Panc1 (cell line): ENCODE measurements around the gene NPW. TPM values are rescaled to one million over a fixed set of nuclear protein-coding genes. Genes with fewer than 3 reads are reported as not detected.

Source experiments
- ATAC-seq: fragments of 200-7000 bp; cut with Tn5 transposase; 2 replicates; pipeline ENCODE4 v1.9.1; 2020; ENCODE audit warnings: mild to moderate bottlenecking, moderate library complexity
- BruUV-seq: library from RNA; stranded (reverse); fragments of 400-500 nt; replicated peaks from 2 replicates; lab custom pipeline; 2021; lab: Mats Ljungman, UMichigan
- CTCF ChIA-PET: fragments of 300-600 bp; sonication (Branson Sonifier 250); formaldehyde crosslinking; loops from one replicate; lab custom pipeline; 2022; ENCODE audit warnings: antibody characterized with exemption; lab: Charles Lee
- POLR2A ChIA-PET: fragments of 300-600 bp; sonication (Branson Sonifier 250); formaldehyde crosslinking; loops from one replicate; lab custom pipeline; 2022; ENCODE audit warnings: antibody characterized with exemption; lab: Charles Lee
- DNase-seq: peaks from one replicate; pipeline ENCODE4 v3.0.0-alpha.2; 2010; ENCODE audit warnings: low read depth, low spot score
- H3K27ac ChIP-seq: 2 replicates; pipeline ENCODE4 v1.5.1; 2011; ENCODE audit warnings: mild to moderate bottlenecking, low read length, inconsistent platforms
- H3K27me3 ChIP-seq: fragments of 200-500 bp; sonication (Bioruptor generic); 2 replicates; pipeline ENCODE4 v1.6.0; 2014; ENCODE audit warnings: low read length, inconsistent platforms; ENCODE audit not compliant: control insufficient read depth, insufficient read depth
- H3K36me3 ChIP-seq: fragments of 200-500 bp; sonication (Bioruptor generic); 2 replicates; pipeline ENCODE4 v1.5.1; 2014; ENCODE audit warnings: inconsistent platforms, mild to moderate bottlenecking, low read length, moderate library complexity; ENCODE audit not compliant: control insufficient read depth, insufficient read depth
- H3K4me1 ChIP-seq: 2 replicates; pipeline ENCODE4 v1.5.1; 2011; ENCODE audit warnings: inconsistent platforms, mild to moderate bottlenecking, low read length, moderate library complexity; ENCODE audit not compliant: control insufficient read depth, insufficient read depth
- H3K4me3 ChIP-seq, 2 experiments: 2 replicates each; pipeline ENCODE4 v1.5.1; 2011 to 2012; ENCODE audit warnings: low read depth in 2 of 2, low read length in 2 of 2, mild to moderate bottlenecking in 2 of 2, inconsistent platforms in 1 of 2, moderate library complexity in 1 of 2
- H3K9me3 ChIP-seq: fragments of 200-500 bp; sonication (Bioruptor generic); 2 replicates; pipeline ENCODE4 v1.5.1; 2014; ENCODE audit warnings: low read depth, mild to moderate bottlenecking, inconsistent platforms, low read length, moderate library complexity; ENCODE audit not compliant: control insufficient read depth, insufficient read depth
- CTCF ChIP-seq: fragments of 450-650 bp; IDR thresholded peaks from 2 replicates; pipeline ENCODE4 v1.5.1; 2017; ENCODE audit warnings: mild to moderate bottlenecking
- POLR2AphosphoS5 ChIP-seq: IDR thresholded peaks from 2 replicates; pipeline ENCODE4 v1.6.1; 2012; ENCODE audit warnings: mild to moderate bottlenecking, low read depth, low read length, moderate library complexity
- SIN3A ChIP-seq: IDR thresholded peaks from 2 replicates; pipeline ENCODE4 v1.6.1; 2012; ENCODE audit warnings: low read depth, mild to moderate bottlenecking, low read length, moderate library complexity, borderline replicate concordance; ENCODE audit not compliant: insufficient read depth
- TCF7L2 ChIP-seq: IDR thresholded peaks from 2 replicates; pipeline ENCODE4 v1.6.1; 2011; ENCODE audit warnings: mild to moderate bottlenecking, low read depth, low read length, inconsistent platforms
- in situ Hi-C: cut with HindIII; loops from 2 replicates; pipeline ENCODE4 v1.10.0; 2016; ENCODE audit warnings: low sequenced_read_pairs, low pct_unique_long_range_greater_than_20kb
- intact Hi-C: fragments of 100-400 bp; cut with micrococcal nuclease; formaldehyde crosslinking; loops from one replicate; pipeline ENCODE4 v1.10.0; 2022; ENCODE audit not compliant: unreplicated experiment
- total RNA-seq: library from RNA; stranded (reverse); gene quantifications from one replicate; pipeline ENCODE4 v1.2.1, GENCODE V29; 2021; ENCODE audit not compliant: unreplicated experiment
- TF ChIP-seq, protein P1 (sequence below), 2 experiments: IDR thresholded peaks; 2 replicates each; pipeline ENCODE4 v1.6.1; 2011 to 2012; ENCODE audit warnings: low read depth in 2 of 2, control low read depth in 1 of 2, low read length in 1 of 2, mild to moderate bottlenecking in 1 of 2, moderate library complexity in 1 of 2; ENCODE audit not compliant: insufficient read depth in 1 of 2

Gene NPW
- total RNA-seq, 1 experiment from 2014 or later = 15.3 TPM

GRCh38 chr16:2039274-2040031 lies 19.9 kb downstream of the NPW start:
- Histone ChIP-seq H3K4me3 (no peak overlapping the region), H3K4me1 (peaks cover 70% of the 10 kb centered on the region), H3K27ac (peak overlapping the region; percentile 82), H3K9me3 (no peaks in the 10 kb centered on the region), H3K36me3 (no peaks in the 10 kb centered on the region), H3K27me3 (no peaks in the 10 kb centered on the region)
- intact Hi-C loops = no loop called here
- BruUV-seq = no TSS peak
- ChIA-PET POLR2A (interaction anchor here (0.9 kb wide), 1 partner anchor 113 kb away, joined by 8 read pairs; no protein-coding TSS in a partner anchor), CTCF (interaction anchor here (0.7 kb wide), 1 partner anchor 270 kb away, joined by 3 read pairs; no protein-coding TSS in a partner anchor)
- in situ Hi-C loops = no loop called here
- TF ChIP-seq SIN3A (no peak; the same call in 1 of the 2 replicates), CTCF (no peak), POLR2AphosphoS5 (peak; percentile 63; the same call in 1 of the 2 replicates), TCF7L2 (peak; percentile 34; the same call in 1 of the 2 replicates)
- TF ChIP-seq, protein P1, sequence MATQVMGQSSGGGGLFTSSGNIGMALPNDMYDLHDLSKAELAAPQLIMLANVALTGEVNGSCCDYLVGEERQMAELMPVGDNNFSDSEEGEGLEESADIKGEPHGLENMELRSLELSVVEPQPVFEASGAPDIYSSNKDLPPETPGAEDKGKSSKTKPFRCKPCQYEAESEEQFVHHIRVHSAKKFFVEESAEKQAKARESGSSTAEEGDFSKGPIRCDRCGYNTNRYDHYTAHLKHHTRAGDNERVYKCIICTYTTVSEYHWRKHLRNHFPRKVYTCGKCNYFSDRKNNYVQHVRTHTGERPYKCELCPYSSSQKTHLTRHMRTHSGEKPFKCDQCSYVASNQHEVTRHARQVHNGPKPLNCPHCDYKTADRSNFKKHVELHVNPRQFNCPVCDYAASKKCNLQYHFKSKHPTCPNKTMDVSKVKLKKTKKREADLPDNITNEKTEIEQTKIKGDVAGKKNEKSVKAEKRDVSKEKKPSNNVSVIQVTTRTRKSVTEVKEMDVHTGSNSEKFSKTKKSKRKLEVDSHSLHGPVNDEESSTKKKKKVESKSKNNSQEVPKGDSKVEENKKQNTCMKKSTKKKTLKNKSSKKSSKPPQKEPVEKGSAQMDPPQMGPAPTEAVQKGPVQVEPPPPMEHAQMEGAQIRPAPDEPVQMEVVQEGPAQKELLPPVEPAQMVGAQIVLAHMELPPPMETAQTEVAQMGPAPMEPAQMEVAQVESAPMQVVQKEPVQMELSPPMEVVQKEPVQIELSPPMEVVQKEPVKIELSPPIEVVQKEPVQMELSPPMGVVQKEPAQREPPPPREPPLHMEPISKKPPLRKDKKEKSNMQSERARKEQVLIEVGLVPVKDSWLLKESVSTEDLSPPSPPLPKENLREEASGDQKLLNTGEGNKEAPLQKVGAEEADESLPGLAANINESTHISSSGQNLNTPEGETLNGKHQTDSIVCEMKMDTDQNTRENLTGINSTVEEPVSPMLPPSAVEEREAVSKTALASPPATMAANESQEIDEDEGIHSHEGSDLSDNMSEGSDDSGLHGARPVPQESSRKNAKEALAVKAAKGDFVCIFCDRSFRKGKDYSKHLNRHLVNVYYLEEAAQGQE (IDR thresholded peaks at IDR 0.05; ENCODE audit: insufficient read depth in 1 of 2, low read depth in 2 of 2, low read length in 1 of 2) = no peak
- ATAC-seq = peak; percentile 24
- DNase-seq = no peak

DNA sequence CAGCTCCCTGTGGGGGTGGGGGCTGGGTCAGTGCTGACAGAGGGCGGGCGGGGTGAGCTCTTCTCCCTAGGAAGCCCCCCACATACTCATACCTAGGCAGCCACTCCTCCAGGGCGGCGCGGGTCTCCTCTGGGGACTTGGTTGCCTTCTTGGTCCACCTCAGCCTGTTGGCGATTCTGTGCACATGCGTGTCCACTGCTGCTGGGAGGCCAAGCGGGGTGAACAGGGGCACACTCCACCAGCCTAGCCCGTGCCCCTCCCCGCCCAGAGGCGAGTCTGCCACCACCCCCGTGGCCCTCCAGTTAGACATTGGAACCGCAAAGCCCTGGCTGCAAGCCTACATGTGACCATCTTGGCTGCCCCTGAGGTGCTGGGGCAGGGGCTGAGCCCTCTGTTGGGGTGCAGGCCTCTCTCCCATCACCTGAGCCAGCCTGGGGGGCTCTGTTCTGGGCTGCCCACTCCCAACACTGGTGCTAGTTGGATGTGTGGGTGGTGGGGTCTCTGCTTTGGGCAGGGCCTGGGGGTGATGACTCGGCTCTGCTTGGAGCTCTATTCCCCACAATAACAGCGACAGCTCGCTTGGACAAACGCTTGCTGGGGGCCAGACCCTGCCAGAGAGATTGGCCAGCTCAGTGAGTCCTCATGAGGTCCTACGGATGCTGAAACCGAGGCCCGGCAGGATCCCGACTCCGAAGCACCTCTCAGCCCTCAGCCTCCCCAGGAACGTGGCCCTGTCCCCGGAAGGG lies 20.6 kb downstream of the NPW start:
- intact Hi-C loops = no loop called here

More for the DNA sequence above, 20.6 kb downstream of the NPW start:
- H3K27me3 ChIP-seq = no peaks in the 10 kb centered on the region
- BruUV-seq = no TSS peak
- ATAC-seq (peak; percentile 9), DNase-seq (no peak)
- H3K27ac ChIP-seq = peak overlapping the region; percentile 82
- H3K4me3 ChIP-seq = no peak overlapping the region
- POLR2A ChIA-PET = interaction anchor here (0.9 kb wide), 1 partner anchor 112 kb away, joined by 8 read pairs; no protein-coding TSS in a partner anchor
- no peaks in the 10 kb centered on the region for H3K9me3 ChIP-seq
- no peaks in the 10 kb centered on the region for H3K36me3 ChIP-seq
- in situ Hi-C loops = no loop called here
- peaks cover 63% of the 10 kb centered on the region for H3K4me1 ChIP-seq
- no peak for TF ChIP-seq CTCF
- no peak for TF ChIP-seq TCF7L2
- TF ChIP-seq, protein P1 (IDR thresholded peaks at IDR 0.05; ENCODE audit: insufficient read depth in 1 of 2, low read depth in 2 of 2, low read length in 1 of 2) = no peak
- TF ChIP-seq POLR2AphosphoS5 = no peak; the same call in 1 of the 2 replicates
- TF ChIP-seq SIN3A = no peak
- CTCF ChIA-PET = interaction anchor here (0.7 kb wide), 1 partner anchor 271 kb away, joined by 3 read pairs; no protein-coding TSS in a partner anchor
